ENCODE measurements around the gene HNRNPF.
"Not testable (repeated sequence)": the region's sequence is repeated elsewhere in the genome, so short reads cannot be mapped to it uniquely, and the experiment has no call there.

The HNRNPF gene

GRCh38 chr10:43342279-43343125 lies 66.5 kb downstream of the HNRNPF start:
- FAIRE-seq = no peak

- FAIRE-seq = no peak
These were observed 67.5 kb downstream of the HNRNPF start for GRCh38 chr10:43341450-43341849.

DNA sequence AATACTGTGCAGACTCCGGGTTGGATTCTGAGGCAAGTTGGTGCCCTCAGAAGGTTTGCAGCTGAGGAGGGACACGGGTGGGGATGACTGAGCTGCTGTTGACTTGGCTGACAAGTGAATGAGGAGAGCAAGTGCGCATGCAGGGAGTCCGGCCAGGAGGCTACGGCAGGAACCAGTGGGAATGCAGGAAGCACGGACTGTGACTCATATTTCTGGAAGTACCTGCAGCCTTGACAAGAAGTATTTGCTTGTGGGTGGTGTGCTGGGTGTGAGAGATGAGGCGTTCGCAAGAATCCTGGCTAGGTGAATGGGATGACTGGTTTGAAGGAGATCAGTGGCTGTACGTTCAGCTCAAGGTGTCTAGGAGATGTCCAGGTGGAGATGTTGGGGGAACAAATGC lies 68.4 kb downstream of the HNRNPF start:
- no peak for FAIRE-seq

DNA sequence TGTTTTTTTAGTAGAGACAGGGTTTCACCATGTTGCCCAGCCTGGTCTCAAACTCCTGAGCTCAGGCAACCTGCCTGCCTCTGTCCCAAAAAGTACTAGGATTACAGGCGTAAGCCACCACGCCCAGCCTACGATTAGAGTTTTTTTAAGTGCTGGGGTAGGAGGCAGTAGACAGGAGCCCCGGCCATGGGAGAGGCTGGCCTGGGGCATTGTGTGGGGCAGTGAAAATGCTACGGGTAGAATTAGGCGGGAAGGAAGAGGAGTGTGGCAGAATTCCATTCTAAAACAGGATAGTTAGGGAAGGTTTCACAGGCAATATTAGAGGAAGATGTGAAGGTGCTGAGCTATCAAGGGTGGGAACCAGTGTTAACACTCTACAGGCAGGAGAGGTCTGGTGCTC lies 68.9 kb downstream of the HNRNPF start:
- FAIRE-seq = no peak

GRCh38 chr10:43339136-43339535 lies 69.8 kb downstream of the HNRNPF start:
- FAIRE-seq = no peak

DNA sequence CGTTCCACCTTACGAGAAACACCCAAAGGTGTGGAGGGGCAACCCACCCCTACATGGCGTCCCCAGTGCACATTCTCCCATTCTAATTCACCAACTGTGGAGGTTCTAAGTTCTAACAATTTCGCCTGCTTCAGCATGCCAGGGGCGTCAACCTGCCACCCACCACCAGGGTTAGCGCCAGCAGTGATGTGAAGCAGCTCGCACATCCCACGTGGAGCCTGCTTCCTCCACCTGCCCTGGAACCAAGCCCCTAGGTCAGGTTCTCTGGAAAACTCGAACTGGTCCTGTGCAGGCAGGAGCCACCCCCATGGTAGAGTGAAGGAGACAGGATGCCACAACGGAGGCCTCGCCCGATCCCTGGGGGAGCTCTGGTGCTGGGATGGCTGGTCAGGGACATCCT lies 70.9 kb downstream of the HNRNPF start:
- no peak for FAIRE-seq

- FAIRE-seq = not testable (repeated sequence)
These were observed 71.5 kb downstream of the HNRNPF start for GRCh38 chr10:43337536-43337935.

GRCh38 chr10:43336641-43337318 lies 72.2 kb downstream of the HNRNPF start:
- FAIRE-seq = no peak

- FAIRE-seq = no peak
These were observed 72.9 kb downstream of the HNRNPF start for GRCh38 chr10:43336061-43336460.
